ENCODE results near the gene GRAMD1B.

The GRAMD1B gene

DNA sequence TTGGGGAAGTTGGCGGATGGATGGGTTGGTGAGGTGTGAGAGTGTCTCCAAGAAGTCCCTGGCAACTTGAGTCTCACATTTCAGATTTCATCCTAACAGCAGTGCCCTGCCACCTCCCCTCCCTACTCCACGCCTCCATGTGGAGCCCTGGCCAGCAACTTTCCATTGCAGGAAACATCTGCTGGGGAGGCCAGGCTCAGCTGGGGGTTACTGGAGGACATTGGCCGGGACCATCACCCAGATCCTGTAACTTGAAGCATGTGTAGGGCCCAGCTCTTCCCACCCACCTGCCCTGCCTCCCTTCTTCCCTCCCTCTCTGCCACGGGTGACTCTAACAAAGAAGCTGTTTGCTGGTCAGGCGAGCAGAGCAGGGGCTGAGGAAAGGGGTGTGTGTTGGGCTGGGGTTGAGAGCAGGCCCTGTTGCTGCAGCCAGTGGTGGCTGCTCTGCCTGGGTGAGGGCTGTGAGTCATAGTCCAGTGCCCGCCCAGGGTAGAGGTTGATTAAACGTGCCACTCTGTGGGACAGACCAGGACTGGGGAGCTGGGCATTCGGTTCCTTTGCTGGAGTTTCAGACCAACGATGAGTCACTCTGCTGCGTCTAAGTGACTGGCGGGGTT is 160.3 kb downstream of the GRAMD1B start:
- Histone ChIP-seq H4K12ac (ENCODE audit: low read depth, low read length) (no peak overlapping the region), H3K4me1 (ENCODE audit: control insufficient read depth in 1 of 2, insufficient read depth in 2 of 2, low read length in 2 of 2) (peaks cover 9 to 11% of the 10 kb centered on the region in 2 experiments), H4K91ac (ENCODE audit: low read depth, low read length) (no peak overlapping the region), H3K14ac (ENCODE audit: low read length) (no peak overlapping the region), H3K79me2 (ENCODE audit: control insufficient read depth, insufficient read depth, low read length, poor library complexity) (no peaks in the 10 kb centered on the region), H4K8ac (ENCODE audit: low read depth, low read length) (no peak overlapping the region), H2AK5ac (ENCODE audit: low read length) (no peak overlapping the region), H3K4ac (ENCODE audit: low read depth, low read length) (no peak overlapping the region), H3K27ac (ENCODE audit: low read depth, low read length) (no peak overlapping the region), H2BK5ac (ENCODE audit: low read depth, low read length, poor library complexity) (no peak overlapping the region), H3K27me3 (ENCODE audit: insufficient read depth, low read length) (no peaks in the 10 kb centered on the region), H3K4me3 (ENCODE audit: low read depth, low read length) (no peak overlapping the region), H2AFZ (ENCODE audit: insufficient read depth, low read length, poor library complexity) (no peak overlapping the region), H3K36me3 (ENCODE audit: control insufficient read depth in 1 of 2, insufficient read depth in 2 of 2, low read length in 2 of 2) (no peaks in the 10 kb centered on the region), H3K79me1 (ENCODE audit: low read length) (no peaks in the 10 kb centered on the region), H3K9ac (ENCODE audit: low read length) (no peak overlapping the region), H3K4me2 (ENCODE audit: low read length) (no peak overlapping the region), H3K18ac (ENCODE audit: low read length) (no peak overlapping the region), H3K9me3 (ENCODE audit: insufficient read depth, low read depth, low read length) (no peaks in the 10 kb centered on the region), H2BK120ac (ENCODE audit: insufficient read depth, low read length, poor library complexity) (no peak overlapping the region), H3K23ac (ENCODE audit: low read length) (no peak overlapping the region), H2BK12ac (ENCODE audit: low read length) (no peak overlapping the region)
- no CpG with 5 or more reads among the region's 11 CpGs for WGBS (ENCODE audit: extremely low coverage, insufficient coverage, insufficient read length)
- DNase-seq: no peak

DNA sequence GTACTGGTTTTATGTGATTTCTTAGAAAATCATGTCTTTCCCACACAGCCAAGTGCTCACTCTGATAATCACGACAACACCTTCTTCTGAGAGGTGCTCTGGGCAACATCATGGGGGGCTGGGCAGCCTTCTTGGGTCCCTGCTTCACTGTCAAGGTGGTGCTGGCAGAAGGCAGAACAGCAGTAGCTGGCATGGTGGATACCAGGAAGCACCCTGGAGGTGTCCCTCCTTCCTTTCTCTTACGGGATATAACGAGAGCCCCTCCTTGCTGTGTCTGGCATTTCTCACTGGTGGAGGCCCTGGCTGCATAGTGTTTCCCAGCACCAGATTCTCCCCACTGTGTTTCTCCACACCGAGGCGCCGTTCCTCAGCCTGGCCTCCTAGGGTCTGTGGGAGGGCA is 163.5 kb downstream of the GRAMD1B start:
- Histone ChIP-seq H3K79me2 (ENCODE audit: control insufficient read depth, insufficient read depth, low read length, poor library complexity) (no peaks in the 10 kb centered on the region), H2BK5ac (ENCODE audit: low read depth, low read length, poor library complexity) (no peak overlapping the region), H3K14ac (ENCODE audit: low read length) (no peak overlapping the region), H3K79me1 (ENCODE audit: low read length) (no peaks in the 10 kb centered on the region), H3K36me3 (ENCODE audit: control insufficient read depth in 1 of 2, insufficient read depth in 2 of 2, low read length in 2 of 2) (no peaks in the 10 kb centered on the region), H2BK120ac (ENCODE audit: insufficient read depth, low read length, poor library complexity) (no peak overlapping the region), H3K9me3 (ENCODE audit: insufficient read depth, low read depth, low read length) (no peaks in the 10 kb centered on the region), H4K91ac (ENCODE audit: low read depth, low read length) (no peak overlapping the region), H3K4ac (ENCODE audit: low read depth, low read length) (no peak overlapping the region), H3K18ac (ENCODE audit: low read length) (no peak overlapping the region), H3K4me2 (ENCODE audit: low read length) (no peak overlapping the region), H2AK5ac (ENCODE audit: low read length) (no peak overlapping the region), H4K12ac (ENCODE audit: low read depth, low read length) (no peak overlapping the region), H2BK12ac (ENCODE audit: low read length) (no peak overlapping the region), H3K4me1 (ENCODE audit: control insufficient read depth in 1 of 2, insufficient read depth in 2 of 2, low read length in 2 of 2) (no peaks in the 10 kb centered on the region), H2AFZ (ENCODE audit: insufficient read depth, low read length, poor library complexity) (no peak overlapping the region), H3K9ac (ENCODE audit: low read length) (no peak overlapping the region), H3K27ac (ENCODE audit: low read depth, low read length) (no peak overlapping the region), H3K4me3 (ENCODE audit: low read depth, low read length) (no peak overlapping the region), H3K27me3 (ENCODE audit: insufficient read depth, low read length) (no peaks in the 10 kb centered on the region), H4K8ac (ENCODE audit: low read depth, low read length) (no peak overlapping the region), H3K23ac (ENCODE audit: low read length) (no peak overlapping the region)
- no peak for DNase-seq
- no CpG with 5 or more reads among the region's 6 CpGs for WGBS (ENCODE audit: extremely low coverage, insufficient coverage, insufficient read length)

DNA sequence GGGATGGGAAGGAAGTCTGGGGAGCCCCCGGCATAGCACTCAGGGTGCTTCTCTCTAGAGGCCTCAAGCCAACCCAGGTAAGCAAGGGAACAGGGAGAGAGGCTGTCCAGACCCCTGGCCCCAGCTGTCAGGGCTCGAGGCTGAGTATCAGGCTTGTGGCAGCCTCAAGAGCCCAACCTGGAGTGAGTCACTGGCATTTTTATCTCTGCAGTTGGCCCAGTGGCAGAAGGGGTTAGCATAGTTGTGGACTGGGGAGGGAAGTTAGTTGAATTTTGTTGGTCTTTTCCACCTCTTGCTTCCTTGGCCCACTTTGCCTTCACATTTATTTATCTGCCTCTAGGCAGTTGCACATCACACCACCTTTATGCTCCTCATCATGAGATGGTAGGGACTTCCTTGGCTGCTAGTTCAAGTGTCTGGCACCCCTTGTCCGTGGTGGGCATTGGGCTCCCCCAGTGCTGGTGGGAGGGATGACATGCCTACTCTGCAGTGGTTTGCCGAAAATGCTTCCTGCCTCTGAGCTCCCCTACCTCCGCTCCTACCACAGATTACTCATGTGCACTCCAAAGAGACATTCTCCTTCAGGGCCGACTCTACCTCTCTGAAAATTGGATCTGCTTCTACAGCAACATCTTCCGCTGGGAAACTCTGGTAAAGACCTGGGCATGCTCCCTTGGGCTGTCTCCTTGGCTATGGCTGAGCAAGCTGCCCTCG is 164.3 kb downstream of the GRAMD1B start:
- Histone ChIP-seq H2BK12ac (ENCODE audit: low read length) (no peak overlapping the region), H3K23ac (ENCODE audit: low read length) (no peak overlapping the region)
- WGBS (ENCODE audit: extremely low coverage, insufficient coverage, insufficient read length): no CpG with 5 or more reads among the region's 8 CpGs

DNA sequence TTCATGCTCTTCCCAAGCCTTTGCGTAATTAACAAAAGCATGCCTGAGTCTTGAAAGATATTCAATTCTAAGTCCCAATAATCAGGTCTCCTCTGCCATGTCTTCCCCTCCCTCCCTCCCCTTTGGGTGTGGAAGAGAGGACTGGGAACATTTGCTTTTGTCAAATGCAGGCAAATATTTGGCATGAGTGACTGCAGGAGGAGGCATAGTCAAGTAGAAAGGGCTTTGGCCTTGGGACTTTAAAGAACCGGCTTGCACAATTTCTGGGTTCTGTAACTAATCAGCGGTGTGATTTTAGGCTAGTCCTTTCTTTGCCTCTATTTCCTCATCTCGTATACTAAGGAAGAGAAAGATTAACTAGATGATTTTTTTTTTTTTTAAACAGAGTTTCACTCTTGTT is 164.9 kb downstream of the GRAMD1B start:
- DNase-seq: no peak
- Histone ChIP-seq H2AK5ac (ENCODE audit: low read length) (no peak overlapping the region), H3K79me1 (ENCODE audit: low read length) (no peaks in the 10 kb centered on the region), H2BK5ac (ENCODE audit: low read depth, low read length, poor library complexity) (no peak overlapping the region), H3K36me3 (ENCODE audit: control insufficient read depth in 1 of 2, insufficient read depth in 2 of 2, low read length in 2 of 2) (no peaks in the 10 kb centered on the region), H3K18ac (ENCODE audit: low read length) (no peak overlapping the region), H3K4me3 (ENCODE audit: low read depth, low read length) (no peak overlapping the region), H4K12ac (ENCODE audit: low read depth, low read length) (no peak overlapping the region), H2AFZ (ENCODE audit: insufficient read depth, low read length, poor library complexity) (no peak overlapping the region), H2BK120ac (ENCODE audit: insufficient read depth, low read length, poor library complexity) (no peak overlapping the region), H4K91ac (ENCODE audit: low read depth, low read length) (no peak overlapping the region), H3K4ac (ENCODE audit: low read depth, low read length) (no peak overlapping the region), H3K27me3 (ENCODE audit: insufficient read depth, low read length) (no peaks in the 10 kb centered on the region), H3K27ac (ENCODE audit: low read depth, low read length) (no peak overlapping the region), H4K8ac (ENCODE audit: low read depth, low read length) (no peak overlapping the region), H3K23ac (ENCODE audit: low read length) (no peak overlapping the region), H3K9ac (ENCODE audit: low read length) (no peak overlapping the region), H3K4me1 (ENCODE audit: control insufficient read depth in 1 of 2, insufficient read depth in 2 of 2, low read length in 2 of 2) (no peaks in the 10 kb centered on the region), H3K79me2 (ENCODE audit: control insufficient read depth, insufficient read depth, low read length, poor library complexity) (no peaks in the 10 kb centered on the region), H3K9me3 (ENCODE audit: insufficient read depth, low read depth, low read length) (no peaks in the 10 kb centered on the region), H2BK12ac (ENCODE audit: low read length) (no peak overlapping the region), H3K14ac (ENCODE audit: low read length) (no peak overlapping the region), H3K4me2 (ENCODE audit: low read length) (no peak overlapping the region)
- no CpG with 5 or more reads among the region's 4 CpGs for WGBS (ENCODE audit: extremely low coverage, insufficient coverage, insufficient read length)

More for the DNA sequence above, 164.3 kb downstream of the GRAMD1B start:
- Histone ChIP-seq H3K9ac (ENCODE audit: low read length) (no peak overlapping the region), H2AK5ac (ENCODE audit: low read length) (no peak overlapping the region), H3K79me2 (ENCODE audit: control insufficient read depth, insufficient read depth, low read length, poor library complexity) (no peaks in the 10 kb centered on the region), H3K79me1 (ENCODE audit: low read length) (no peaks in the 10 kb centered on the region), H3K36me3 (ENCODE audit: control insufficient read depth in 1 of 2, insufficient read depth in 2 of 2, low read length in 2 of 2) (no peaks in the 10 kb centered on the region), H4K8ac (ENCODE audit: low read depth, low read length) (no peak overlapping the region), H3K4me2 (ENCODE audit: low read length) (no peak overlapping the region), H3K4ac (ENCODE audit: low read depth, low read length) (no peak overlapping the region), H2BK120ac (ENCODE audit: insufficient read depth, low read length, poor library complexity) (no peak overlapping the region), H2AFZ (ENCODE audit: insufficient read depth, low read length, poor library complexity) (no peak overlapping the region), H2BK5ac (ENCODE audit: low read depth, low read length, poor library complexity) (no peak overlapping the region), H3K4me1 (ENCODE audit: control insufficient read depth in 1 of 2, insufficient read depth in 2 of 2, low read length in 2 of 2) (no peaks in the 10 kb centered on the region), H3K18ac (ENCODE audit: low read length) (no peak overlapping the region), H3K14ac (ENCODE audit: low read length) (no peak overlapping the region), H3K4me3 (ENCODE audit: low read depth, low read length) (no peak overlapping the region), H3K9me3 (ENCODE audit: insufficient read depth, low read depth, low read length) (no peaks in the 10 kb centered on the region), H4K12ac (ENCODE audit: low read depth, low read length) (no peak overlapping the region), H4K91ac (ENCODE audit: low read depth, low read length) (no peak overlapping the region), H3K27me3 (ENCODE audit: insufficient read depth, low read length) (no peaks in the 10 kb centered on the region), H3K27ac (ENCODE audit: low read depth, low read length) (no peak overlapping the region)
- peak in 1 of 2 donors; percentile 42 for DNase-seq
